ENCODE measurements around the gene RAD51C.
"Not testable (repeated sequence)": the region's sequence is repeated elsewhere in the genome, so short reads cannot be mapped to it uniquely, and the experiment has no call there.

RAD51C gene

DNA sequence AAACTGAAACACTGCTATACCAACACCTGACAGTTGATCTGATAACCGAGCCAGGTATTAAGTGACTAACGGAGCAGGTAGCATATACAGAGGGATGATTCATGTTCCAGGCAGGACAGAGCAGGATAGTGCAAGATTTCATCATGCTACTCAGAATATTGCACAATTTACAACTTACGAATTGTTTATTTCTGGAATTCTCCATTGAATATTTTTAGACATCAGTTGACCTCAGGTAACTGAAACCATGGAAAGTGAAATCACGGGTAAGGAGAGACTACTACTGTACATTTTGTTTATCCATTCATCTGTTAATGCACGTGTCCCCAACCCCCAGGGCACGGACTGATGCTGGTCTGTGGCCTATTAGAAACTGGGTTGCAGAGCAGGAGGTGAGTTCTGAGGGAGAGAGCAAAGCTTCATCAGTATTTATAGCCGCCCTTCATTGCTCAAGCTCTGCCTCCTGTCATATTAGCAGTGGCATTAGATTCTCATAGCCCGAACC is 48.8 kb downstream of the RAD51C start:
- peak; percentile 44 for DNase-seq (ENCODE audit: low read depth)

DNA sequence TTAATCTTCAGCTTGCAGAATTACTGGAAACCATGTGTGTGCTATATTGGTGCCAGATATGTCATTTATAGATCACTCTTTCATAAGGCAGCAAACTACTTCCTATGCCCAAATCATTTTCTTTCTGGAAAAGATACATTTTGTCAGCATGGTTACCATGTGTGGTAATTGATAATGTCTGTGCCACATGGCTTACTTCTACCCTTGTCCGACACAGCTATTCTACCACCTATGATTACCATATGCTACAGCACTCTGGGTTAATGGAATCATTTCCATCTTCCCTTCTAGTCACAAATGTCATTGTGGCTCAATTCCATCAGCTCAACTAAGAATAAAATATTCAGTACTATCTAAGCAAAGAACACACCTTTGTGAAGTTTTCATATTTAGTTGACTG is 55.3 kb downstream of the RAD51C start:
- DNase-seq (ENCODE audit: low read depth), result no peak

DNA sequence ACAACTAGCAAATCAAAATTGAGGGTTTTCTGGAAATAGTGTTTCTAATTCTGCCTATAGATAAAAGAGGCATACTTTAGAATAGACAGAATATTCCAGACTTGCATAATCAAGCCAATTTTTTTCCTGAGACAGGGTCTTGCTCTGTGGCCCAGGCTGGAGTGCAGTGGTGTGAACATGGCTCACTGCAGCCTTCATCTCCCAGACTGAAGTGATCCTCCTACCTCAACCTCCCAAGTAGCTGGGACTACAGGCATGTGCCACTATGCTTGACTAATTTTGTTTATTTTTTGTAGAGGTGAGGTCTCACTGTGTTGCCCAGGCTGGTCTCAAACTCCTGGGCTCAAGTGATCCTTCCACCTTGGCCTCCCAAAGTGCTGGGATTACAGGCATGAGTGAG is 57.2 kb downstream of the RAD51C start:
- DNase-seq (ENCODE audit: low read depth), result not testable (repeated sequence)

DNA sequence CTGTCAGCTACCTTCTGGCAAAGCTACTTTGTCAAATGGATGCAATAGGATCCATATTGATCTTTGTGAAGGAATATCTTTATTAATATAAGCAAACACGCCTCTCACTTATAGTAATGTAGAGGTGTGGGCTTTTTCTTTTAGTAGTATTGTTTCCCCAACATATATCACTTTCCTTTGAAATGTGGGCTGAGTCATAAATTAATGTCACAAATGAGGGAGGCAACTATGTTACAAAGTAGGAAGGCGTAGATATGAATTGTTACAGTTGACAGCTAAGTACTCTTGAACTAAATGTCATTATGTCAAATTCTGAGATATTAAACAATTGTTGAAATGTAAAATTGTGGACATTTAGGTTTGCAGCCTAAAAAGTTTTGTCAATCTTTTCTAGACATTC is 60.6 kb downstream of the RAD51C start:
- DNase-seq (ENCODE audit: low read depth), result no peak

DNA sequence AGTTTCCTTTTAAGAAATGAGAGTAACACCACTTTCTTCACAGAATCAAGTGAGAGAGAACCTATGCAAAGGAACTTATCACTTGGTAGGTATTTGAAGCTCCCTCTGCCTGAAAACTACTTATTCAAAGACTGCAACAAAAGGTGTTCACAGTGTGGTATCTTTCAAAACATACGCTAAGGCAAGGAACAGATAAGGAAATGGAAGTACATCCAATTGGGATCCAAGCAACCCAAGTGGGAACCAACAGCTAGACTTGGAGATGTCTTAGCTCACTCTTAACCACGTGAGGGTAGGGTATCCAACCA is 62.8 kb downstream of the RAD51C start:
- DNase-seq (ENCODE audit: low read depth), result no peak

DNA sequence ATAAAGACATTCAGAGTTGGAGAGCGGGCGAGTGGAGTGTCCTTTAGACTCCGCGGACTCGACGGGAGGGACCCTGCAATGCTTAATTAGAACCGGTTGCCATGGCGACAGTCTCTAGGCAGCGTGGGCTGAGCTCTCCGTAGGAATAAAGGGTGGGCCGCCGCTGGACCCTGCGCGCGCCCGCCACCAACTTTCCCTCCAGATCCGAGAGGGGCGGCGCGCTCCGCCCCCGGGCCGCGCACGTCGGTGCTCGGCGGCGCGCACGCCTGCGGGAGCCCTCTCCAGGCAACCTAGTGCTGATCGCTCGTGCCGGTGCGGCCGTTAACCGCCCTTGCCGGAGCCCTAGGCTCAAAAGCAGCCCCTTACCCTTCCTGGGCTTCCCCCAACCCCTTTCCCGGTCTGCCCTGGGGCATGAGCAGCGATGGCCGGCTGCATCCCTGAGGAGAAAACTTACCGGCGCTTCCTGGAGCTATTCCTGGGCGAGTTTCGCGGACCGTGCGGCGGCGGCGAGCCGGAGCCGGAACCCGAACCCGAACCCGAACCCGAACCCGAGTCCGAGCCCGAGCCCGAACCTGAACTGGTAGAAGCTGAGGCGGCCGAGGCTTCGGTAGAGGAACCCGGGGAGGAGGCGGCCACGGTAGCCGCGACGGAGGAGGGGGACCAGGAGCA is 63.3 kb downstream of the RAD51C start, which contains the start of gene PPM1E:
TSS of gene PPM1E (plus strand) at position 278 of the 669 bp plus-strand sequence.
- peak; percentile 25 for DNase-seq (ENCODE audit: low read depth)

DNA sequence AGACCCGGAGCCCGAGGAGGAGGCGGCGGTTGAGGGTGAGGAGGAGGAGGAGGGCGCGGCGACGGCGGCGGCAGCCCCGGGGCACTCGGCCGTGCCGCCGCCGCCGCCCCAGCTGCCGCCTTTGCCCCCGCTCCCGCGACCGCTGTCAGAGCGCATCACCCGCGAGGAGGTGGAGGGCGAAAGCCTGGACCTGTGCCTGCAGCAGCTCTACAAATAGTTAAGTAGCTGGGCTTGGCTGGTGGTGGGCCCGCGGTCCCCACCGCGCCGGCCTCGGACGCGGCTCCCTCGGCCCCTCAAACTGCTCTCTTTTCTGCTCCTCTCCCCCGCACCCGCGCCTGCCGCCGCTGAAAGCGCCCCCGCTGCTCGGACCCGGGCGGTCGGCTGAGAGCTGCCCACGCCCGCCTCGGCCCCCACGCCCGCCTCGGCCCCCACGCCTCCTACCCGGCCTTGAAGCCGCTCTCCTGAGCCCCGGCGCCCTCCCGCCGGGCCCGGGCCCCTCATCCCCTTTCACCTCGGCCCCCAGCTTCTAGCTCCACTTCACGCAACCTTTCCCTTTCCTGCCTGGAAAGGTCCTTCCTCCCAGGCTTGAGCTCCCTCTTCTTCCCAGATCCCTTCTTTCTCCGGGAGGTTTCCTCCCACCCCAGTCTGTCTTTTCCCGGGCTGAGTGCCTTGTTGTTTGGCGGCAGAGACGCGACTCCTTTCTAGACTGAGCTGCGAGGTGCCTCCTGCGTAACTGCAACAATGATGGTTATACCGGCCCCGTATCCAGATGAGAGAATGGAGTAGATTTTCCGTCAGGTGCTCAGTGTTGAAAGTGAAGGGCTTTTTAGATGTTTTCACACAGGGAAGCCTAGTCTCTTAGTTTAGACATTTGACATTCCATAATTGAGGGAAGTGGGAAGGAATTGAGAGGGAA is 64.1 kb downstream of the RAD51C start:
- DNase-seq (ENCODE audit: low read depth), result peak; percentile 4

DNA sequence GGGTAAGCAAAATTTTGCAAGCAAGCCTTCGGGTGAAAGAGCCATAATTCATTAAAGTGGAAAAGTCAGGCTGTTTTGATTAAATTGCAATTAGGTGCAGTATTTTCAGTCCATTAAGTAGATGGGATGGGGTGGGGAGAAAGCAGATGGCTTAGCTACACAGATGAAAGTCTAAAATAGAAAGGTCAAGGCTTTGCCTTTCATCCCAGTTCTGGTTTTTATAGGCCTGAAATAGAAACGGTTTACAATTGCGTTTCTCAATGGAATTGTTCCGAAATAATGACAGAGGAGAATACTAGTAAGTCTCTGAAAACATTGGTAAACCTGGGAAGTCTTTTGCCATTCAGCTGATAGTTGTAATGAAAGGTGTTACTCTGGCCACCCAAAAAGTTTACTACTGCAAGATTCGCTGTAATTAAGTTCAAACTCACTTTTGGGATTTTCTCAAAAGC is 64.8 kb downstream of the RAD51C start:
- DNase-seq (ENCODE audit: low read depth), result no peak

DNA sequence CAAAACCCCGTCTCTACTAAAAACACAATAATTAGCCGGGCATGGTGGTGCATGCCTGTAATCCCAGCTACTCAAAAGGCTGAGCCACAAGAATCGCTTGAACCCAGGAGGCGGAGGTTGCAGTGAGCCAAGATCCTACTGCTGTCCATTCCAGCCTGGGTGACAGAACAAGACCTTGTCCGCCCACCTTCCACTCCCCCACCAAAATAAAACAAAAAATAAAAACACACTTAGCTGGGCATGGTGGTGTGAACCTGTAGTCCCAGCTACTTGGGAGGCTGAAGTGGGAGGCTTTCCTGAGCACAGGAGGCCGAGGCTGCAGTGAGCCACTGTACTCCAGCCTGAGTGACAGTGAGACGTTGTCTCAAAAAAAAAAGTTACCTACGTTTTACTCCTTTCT is 66.5 kb downstream of the RAD51C start:
- DNase-seq (ENCODE audit: low read depth), result no peak

DNA sequence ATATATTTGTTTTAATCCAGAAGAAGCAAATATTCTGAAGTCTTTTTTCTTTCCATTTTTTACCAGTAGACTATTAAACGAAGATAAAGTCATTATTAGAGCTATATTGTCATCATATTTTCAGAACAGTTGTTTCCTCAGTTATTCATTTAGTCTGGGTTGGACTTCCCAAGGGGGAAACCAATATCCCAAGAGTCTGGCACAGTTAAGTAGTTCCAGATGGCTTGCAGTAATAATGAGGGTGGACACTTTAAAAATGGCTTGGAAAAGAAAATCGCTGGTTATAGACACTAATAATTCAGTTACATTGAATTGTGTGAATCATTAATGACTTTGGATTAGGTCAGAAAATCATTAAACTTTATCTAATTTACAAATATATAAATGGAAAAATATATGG is 67.1 kb downstream of the RAD51C start:
- DNase-seq (ENCODE audit: low read depth), result no peak

DNA sequence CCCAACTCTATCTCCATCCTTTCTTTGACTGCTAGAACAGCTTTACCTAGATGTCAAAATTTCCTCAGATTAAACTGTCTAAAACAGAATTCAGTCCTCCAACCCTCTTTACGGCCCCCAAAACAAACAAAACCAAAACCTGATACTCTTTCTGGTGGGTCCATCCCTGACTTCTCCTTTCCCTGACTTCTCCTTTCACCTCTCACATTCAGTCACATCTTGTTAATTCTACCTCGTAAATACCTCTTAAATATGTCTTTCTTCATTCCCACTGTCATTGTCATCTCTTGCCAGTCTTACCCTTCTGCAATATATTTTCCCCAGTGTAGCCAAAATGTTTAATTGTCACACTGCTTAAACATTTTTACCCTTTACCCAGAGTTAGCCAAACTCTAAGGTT is 67.8 kb downstream of the RAD51C start:
- DNase-seq (ENCODE audit: low read depth), result no peak

DNA sequence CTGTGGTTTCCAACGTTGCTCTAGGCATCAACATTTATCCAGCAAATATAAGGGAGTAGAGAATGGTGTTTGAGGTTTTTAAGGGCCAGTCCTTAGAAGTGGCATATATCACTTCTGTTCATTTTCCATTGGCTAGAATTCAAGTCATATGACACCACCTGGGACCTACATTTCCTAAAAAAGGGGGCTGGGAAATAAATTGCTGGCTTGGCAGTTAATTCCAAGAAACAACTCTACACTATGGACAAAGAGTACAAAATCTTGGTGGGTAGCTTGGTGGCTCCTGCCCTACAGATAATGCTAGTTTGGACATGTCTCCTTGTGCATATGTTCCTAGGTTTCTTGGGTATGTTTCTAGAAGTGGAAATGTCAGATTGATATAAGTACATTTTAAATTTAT is 70.9 kb downstream of the RAD51C start:
- no peak for DNase-seq (ENCODE audit: low read depth)

DNA sequence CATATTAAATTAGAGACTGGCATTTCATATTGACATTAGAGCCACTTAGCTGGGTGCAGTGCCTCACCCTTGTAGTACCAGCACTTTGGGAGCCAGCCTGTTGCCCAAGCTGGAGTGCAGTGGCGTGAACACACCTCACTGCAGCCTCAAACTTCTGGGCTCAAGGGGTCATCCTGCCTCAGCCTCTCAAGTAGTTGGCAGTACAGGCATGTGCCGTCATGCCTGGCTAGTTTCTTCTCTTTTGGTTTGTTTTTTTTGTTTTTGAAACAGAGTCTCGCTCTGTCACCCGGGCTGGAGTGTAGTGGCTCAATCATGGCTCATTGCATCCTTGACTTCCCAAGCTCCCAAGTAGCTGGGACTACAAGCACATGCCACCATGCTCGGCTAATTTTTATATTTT is 72.0 kb downstream of the RAD51C start:
- DNase-seq (ENCODE audit: low read depth), result no peak

DNA sequence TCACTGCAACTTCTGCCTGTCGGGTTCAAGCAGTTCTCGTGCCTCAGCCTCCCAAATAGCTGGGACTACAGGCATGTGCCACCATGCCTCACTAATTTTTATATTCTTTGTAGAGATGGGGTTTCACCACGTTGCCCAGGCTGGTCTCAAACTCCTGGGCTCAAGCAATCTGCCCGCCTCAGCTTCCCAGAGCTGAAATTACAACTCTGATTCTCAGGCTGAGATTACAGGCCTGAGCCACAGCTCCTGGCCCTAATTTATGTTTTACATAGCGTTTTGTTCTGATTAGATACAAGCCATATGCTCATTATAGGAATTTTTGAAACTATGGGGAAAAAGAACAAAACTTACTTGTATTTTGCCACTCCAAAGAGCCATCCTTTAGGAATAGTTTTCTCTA is 86.1 kb downstream of the RAD51C start:
- DNase-seq (ENCODE audit: low read depth), result not testable (repeated sequence)

DNA sequence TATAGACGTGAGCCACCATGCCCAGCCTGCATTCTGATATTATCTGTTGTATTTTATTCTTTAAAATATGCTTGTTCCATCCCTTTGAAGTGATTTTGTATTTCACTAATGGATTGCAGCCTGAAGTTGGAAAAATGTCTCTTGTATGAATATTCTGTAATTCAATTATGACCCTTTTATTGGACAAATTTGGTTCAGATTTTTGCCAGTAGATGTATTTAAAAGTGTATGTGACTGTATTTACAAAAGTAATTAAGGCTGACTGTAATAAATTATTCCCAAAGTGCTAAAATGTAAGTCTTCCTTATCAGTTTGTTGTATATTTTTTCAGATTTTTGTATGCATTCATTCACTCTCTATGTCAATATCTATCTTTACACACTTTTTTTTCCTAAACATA is 87.0 kb downstream of the RAD51C start:
- no peak for DNase-seq (ENCODE audit: low read depth)

DNA sequence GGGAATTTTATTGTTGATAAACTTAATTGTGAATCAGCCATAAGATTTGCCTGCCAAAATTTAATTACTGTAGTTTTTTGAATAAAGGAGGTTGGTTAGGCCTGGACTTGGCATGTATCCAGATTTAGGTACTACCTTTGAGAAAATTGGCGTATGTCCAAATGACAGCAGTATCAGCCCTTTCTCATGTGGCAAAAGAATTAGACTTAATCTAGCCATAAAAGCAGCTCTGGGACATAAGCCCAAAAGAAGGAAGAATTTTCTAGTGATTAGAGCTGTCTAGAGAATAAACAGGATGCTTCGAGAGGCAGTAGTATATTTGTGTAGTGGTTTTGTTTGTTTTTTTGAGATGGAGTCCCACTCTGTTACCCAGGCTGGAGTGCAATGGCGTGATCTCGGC is 91.0 kb downstream of the RAD51C start:
- peak; percentile 1 for DNase-seq (ENCODE audit: low read depth)

DNA sequence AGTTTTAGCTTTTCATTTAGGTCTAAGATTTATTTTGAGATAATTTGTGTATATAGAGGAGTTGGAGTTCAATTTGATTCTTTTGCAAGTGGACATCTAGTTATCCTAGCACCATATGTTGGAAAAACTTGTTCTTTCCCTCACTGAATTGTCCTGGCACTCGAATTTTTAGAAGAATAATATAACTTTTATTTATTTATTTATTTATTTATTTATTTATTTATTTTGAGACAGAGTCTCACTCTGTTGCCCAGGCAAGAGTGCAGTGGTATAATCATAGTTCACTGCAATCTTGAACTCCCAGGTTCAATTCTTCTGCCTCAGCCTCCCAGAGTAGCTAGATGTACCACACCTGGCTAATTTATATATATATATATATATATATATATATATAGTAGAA is 92.7 kb downstream of the RAD51C start:
- DNase-seq (ENCODE audit: low read depth), result no peak
